Loucy (cell line): ENCODE data around the gene PPP4R4.

Experiments
- H2AFZ ChIP-seq: fragments of 200-600 bp; sonication (generic); 2 replicates; pipeline ENCODE4 v1.6.0; 2016; ENCODE audit warnings: antibody characterized with exemption, mild to moderate bottlenecking, low read length, moderate library complexity
- H3F3A ChIP-seq: fragments of 200-600 bp; 2 replicates; pipeline ENCODE4 v1.6.0; 2016; ENCODE audit warnings: antibody characterized with exemption, low read depth, mild to moderate bottlenecking
- H3K27me3 ChIP-seq: fragments of 200-600 bp; sonication (generic); 2 replicates; pipeline ENCODE4 v1.6.1; 2014; ENCODE audit warnings: low read length, mild to moderate bottlenecking; ENCODE audit not compliant: insufficient read depth, poor library complexity, severe bottlenecking
- H3K36me3 ChIP-seq: fragments of 200-600 bp; sonication (generic); 2 replicates; pipeline ENCODE4 v1.6.1; 2016; ENCODE audit warnings: low read length; ENCODE audit not compliant: insufficient read depth
- H3K4me1 ChIP-seq: fragments of 200-600 bp; sonication (generic); 2 replicates; pipeline ENCODE4 v1.5.1; 2014; ENCODE audit warnings: low read length, mild to moderate bottlenecking; ENCODE audit not compliant: insufficient read depth, poor library complexity, severe bottlenecking
- H3K4me2 ChIP-seq: fragments of 200-600 bp; sonication (generic); 2 replicates; pipeline ENCODE4 v1.6.0; 2014; ENCODE audit warnings: antibody characterized with exemption, low read length, low read depth, mild to moderate bottlenecking; ENCODE audit not compliant: poor library complexity, severe bottlenecking
- H3K4me3 ChIP-seq: fragments of 200-600 bp; sonication (generic); 2 replicates; pipeline ENCODE4 v1.5.1; 2014; ENCODE audit warnings: low read length, mild to moderate bottlenecking, mixed read lengths; ENCODE audit not compliant: poor library complexity, severe bottlenecking
- H3K79me2 ChIP-seq: fragments of 200-600 bp; sonication (generic); 2 replicates; pipeline ENCODE4 v1.6.1; 2014; ENCODE audit warnings: low read length; ENCODE audit not compliant: insufficient read depth
- H3K9ac ChIP-seq: fragments of 200-600 bp; sonication (generic); 2 replicates; pipeline ENCODE4 v1.6.0; 2014; ENCODE audit warnings: mild to moderate bottlenecking, low read depth, low read length, moderate library complexity; ENCODE audit not compliant: poor library complexity, severe bottlenecking
- H3K9me2 ChIP-seq: fragments of 200-600 bp; sonication (generic); replicated peaks from 2 replicates; pipeline ENCODE4 v1.6.1; 2016; ENCODE audit warnings: low read depth, low read length, mixed read lengths
- H3K9me3 ChIP-seq: fragments of 200-600 bp; sonication (generic); 2 replicates; pipeline ENCODE4 v1.6.1; 2014; ENCODE audit warnings: mild to moderate bottlenecking, antibody characterized with exemption, low read length, low read depth; ENCODE audit not compliant: insufficient read depth
- H4K20me1 ChIP-seq: fragments of 200-600 bp; sonication (generic); 2 replicates; pipeline ENCODE4 v1.6.0; 2014; ENCODE audit warnings: antibody characterized with exemption, low read length, mild to moderate bottlenecking; ENCODE audit not compliant: insufficient read depth, poor library complexity, severe bottlenecking
- EZH2phosphoT487 ChIP-seq: fragments of 200-600 bp; IDR thresholded peaks from 2 replicates; pipeline ENCODE4 v1.6.1; 2018; ENCODE audit warnings: antibody characterized with exemption, mild to moderate bottlenecking, moderate library complexity, borderline replicate concordance
- TF ChIP-seq, protein P1 (sequence below): fragments of 200-600 bp; sonication (generic); conservative IDR thresholded peaks from 2 replicates; pipeline ENCODE4 v1.5.1; 2014; ENCODE audit warnings: mild to moderate bottlenecking, antibody characterized with exemption, low read length

Gene PPP4R4

DNA sequence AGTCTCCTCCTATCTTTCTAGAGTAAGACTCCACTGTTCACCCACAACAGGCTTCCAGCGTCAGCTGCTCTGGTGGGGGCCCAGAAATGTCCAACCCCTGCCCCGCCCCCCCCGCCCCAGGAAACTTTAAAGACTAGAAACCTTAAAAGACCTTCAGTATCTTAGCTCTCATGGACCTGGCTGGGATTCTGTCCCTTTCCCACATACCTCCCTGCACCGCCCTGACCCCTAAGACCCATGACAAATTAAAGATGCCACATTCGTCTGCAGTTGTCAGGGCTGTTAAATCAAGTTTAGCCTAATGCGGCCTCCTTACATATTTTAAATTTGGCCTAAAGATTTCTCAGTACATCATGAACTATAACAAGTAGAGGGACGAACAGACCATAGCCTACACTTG lies 129.0 kb downstream of the PPP4R4 start:
- H3K27me3 ChIP-seq = no peaks in the 10 kb centered on the region
- no peaks in the 10 kb centered on the region for H4K20me1 ChIP-seq
- H3F3A ChIP-seq = no peaks in the 10 kb centered on the region
- no peak overlapping the region for H2AFZ ChIP-seq
- no peak overlapping the region for H3K4me2 ChIP-seq
- H3K9me2 ChIP-seq = no peaks in the 10 kb centered on the region
- H3K4me1 ChIP-seq = no peaks in the 10 kb centered on the region
- H3K9ac ChIP-seq = no peak overlapping the region
- TF ChIP-seq, protein P1, sequence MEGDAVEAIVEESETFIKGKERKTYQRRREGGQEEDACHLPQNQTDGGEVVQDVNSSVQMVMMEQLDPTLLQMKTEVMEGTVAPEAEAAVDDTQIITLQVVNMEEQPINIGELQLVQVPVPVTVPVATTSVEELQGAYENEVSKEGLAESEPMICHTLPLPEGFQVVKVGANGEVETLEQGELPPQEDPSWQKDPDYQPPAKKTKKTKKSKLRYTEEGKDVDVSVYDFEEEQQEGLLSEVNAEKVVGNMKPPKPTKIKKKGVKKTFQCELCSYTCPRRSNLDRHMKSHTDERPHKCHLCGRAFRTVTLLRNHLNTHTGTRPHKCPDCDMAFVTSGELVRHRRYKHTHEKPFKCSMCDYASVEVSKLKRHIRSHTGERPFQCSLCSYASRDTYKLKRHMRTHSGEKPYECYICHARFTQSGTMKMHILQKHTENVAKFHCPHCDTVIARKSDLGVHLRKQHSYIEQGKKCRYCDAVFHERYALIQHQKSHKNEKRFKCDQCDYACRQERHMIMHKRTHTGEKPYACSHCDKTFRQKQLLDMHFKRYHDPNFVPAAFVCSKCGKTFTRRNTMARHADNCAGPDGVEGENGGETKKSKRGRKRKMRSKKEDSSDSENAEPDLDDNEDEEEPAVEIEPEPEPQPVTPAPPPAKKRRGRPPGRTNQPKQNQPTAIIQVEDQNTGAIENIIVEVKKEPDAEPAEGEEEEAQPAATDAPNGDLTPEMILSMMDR = no peak
- no peak for TF ChIP-seq EZH2phosphoT487
- H3K4me3 ChIP-seq = no peak overlapping the region
- no peaks in the 10 kb centered on the region for H3K36me3 ChIP-seq
- H3K9me3 ChIP-seq = peaks cover 11% of the 10 kb centered on the region; the same call in 1 of the 2 replicates
- no peaks in the 10 kb centered on the region for H3K79me2 ChIP-seq

DNA sequence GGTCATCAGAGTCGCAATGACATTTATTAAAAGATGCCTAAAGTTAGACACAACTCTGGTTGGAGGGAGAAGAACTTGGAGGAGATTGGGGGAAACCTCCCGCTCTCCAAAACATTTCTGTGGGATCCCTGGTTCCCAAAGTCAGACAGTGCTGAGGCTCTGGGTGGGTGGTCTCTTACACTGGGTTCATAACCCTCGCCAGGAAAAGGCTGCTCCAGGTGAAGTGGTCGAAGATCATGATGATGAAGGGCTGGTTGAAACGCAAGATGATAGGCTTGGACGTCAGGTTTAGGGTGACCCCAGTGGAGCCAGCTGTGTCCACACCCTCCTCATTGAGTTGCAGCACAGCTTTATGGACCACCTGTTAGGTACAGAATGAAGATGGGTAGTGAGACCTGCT lies 130.1 kb downstream of the PPP4R4 start:
- H3K4me1 ChIP-seq = no peaks in the 10 kb centered on the region
- H3K36me3 ChIP-seq = no peaks in the 10 kb centered on the region
- H3K4me3 ChIP-seq = no peak overlapping the region
- H3K9ac ChIP-seq = no peak overlapping the region
- H3F3A ChIP-seq = no peaks in the 10 kb centered on the region
- H3K27me3 ChIP-seq = no peaks in the 10 kb centered on the region
- H3K79me2 ChIP-seq = no peaks in the 10 kb centered on the region
- H3K9me3 ChIP-seq = peaks cover 13% of the 10 kb centered on the region; the same call in 1 of the 2 replicates
- H2AFZ ChIP-seq = no peak overlapping the region
- TF ChIP-seq EZH2phosphoT487 = no peak
- TF ChIP-seq, protein P1 = no peak
- H4K20me1 ChIP-seq = no peaks in the 10 kb centered on the region
- H3K9me2 ChIP-seq = no peaks in the 10 kb centered on the region
- no peak overlapping the region for H3K4me2 ChIP-seq

DNA sequence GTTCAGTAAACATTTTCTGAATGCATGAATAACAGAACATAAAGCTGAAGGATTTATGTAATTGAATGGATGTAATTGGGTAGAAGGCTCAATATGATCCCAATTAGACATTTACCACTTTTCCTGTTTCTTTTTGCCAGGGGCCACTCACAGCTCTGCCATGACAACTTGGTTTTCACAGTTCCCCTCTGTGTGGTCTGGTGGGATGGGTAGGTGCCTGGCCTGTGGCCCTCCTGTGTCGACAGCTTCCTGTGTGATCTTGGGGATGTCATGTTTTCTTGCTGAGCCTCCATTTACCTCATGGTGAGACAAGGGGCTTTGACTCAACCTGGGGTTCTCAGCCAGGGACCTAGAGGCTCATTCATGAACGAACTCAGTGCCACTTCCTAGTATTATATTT lies 131.5 kb downstream of the PPP4R4 start:
- peaks cover 13% of the 10 kb centered on the region; the same call in 1 of the 2 replicates for H3K9me3 ChIP-seq
- H3F3A ChIP-seq = no peaks in the 10 kb centered on the region
- no peak overlapping the region for H3K9ac ChIP-seq
- no peaks in the 10 kb centered on the region for H3K4me1 ChIP-seq
- no peak for TF ChIP-seq EZH2phosphoT487
- TF ChIP-seq, protein P1 = no peak
- no peaks in the 10 kb centered on the region for H3K79me2 ChIP-seq
- no peak overlapping the region for H2AFZ ChIP-seq
- H4K20me1 ChIP-seq = no peaks in the 10 kb centered on the region
- no peaks in the 10 kb centered on the region for H3K36me3 ChIP-seq
- H3K27me3 ChIP-seq = no peaks in the 10 kb centered on the region
- H3K4me3 ChIP-seq = no peak overlapping the region
- no peak overlapping the region for H3K4me2 ChIP-seq
- H3K9me2 ChIP-seq = no peaks in the 10 kb centered on the region
